ENCODE measurements around the gene AFG1L. TPM values are rescaled to one million over a fixed set of nuclear protein-coding genes. Genes with fewer than 3 reads are reported as not detected.
"Not testable (repeated sequence)": the region's sequence is repeated elsewhere in the genome, so short reads cannot be mapped to it uniquely, and the experiment has no call there.

AFG1L gene
- total RNA-seq, 1 donor from 2014 or later = 3.7 TPM

GRCh38 chr6:108355120-108355519 is 60.3 kb downstream of the AFG1L start:
- DNase-seq = no peak

DNA sequence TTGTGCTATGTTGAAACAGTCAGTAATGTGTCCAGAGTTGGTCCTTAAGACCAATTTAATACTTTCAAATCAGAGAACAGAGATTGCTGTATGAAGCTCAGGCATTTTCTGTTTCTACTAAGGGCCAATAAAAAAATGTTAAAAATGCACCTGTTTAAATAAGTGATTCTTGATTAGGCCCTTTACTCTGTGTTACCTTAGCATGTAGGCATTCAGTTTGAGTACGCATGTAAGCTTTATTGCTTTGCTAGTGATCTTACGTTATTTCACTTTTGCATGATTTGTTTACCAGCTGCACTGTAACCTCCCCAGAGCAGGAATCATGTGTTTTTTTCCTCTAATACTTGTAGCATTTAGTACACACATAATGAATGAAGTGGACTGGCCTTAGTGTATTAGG is 61.0 kb downstream of the AFG1L start:
- no peak for DNase-seq

- no peak for DNase-seq
Observed at GRCh38 chr6:108359901-108360882, 65.3 kb downstream of the AFG1L start.

DNA sequence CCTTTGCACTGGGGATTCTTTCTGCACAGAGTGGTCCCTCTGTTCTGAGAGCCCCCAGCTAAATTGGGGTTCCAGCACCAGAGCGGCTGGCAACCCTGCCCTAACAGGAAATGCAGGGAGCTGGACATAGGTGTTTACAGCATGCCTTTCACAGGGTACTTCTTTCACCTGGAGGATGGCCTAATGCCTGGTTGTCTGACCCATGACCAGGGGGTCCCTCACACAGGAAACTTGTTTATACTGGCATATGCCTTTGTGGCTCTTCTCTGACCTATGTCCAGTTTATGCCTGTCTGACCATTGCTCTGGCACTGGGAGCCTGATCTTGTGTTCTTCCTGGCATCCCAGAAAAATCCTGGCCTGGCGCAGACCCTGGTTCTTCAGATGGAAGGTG is 66.1 kb downstream of the AFG1L start:
- no peak for DNase-seq

- no peak for DNase-seq
Observed at GRCh38 chr6:108361312-108361932, 66.6 kb downstream of the AFG1L start.

GRCh38 chr6:108362455-108362854 is 67.6 kb downstream of the AFG1L start:
- no peak for DNase-seq

DNA sequence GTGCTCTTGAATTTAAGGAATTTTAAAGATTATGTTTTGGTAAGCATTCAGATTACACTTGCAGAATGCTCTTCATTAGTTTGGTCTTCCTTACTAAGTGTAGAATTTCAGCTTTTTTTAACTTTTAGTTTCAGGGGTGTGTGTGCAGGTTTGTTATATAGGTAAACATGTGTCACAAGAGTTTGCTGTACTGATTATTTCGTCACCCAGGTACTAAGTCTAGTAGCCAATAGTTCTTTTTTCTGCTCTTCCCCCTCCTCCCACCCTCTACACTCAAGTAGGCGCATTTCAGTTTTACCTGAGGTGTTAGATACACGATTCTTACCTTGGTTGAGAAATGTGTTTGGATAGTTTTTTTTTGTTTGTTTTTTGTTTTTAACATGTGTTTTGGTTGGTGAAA is 68.3 kb downstream of the AFG1L start:
- no peak for DNase-seq

- DNase-seq = no peak
Observed at GRCh38 chr6:108363889-108364313, 69.0 kb downstream of the AFG1L start.

DNA sequence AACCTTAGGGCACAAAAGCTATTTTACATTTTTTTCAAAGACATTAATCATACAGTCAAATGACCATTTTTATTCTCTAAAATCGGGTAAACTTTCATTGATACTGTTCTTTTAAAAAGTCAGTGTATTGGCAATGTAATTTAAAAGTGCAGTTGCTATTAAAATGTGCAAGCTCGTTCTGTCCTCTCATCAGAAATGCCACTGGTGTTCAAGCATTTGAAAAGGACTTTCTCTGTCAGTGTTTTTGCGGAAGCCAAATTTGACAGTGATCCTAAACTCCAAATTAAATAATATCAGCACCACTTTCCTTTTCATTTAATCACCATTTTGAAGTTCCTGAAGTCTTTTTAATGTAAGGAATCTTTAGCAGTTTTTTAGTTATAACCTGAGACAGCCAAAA is 69.6 kb downstream of the AFG1L start:
- DNase-seq = no peak

- DNase-seq = no peak
Observed at GRCh38 chr6:108365478-108365877, 70.6 kb downstream of the AFG1L start.

- DNase-seq = no peak
Observed at GRCh38 chr6:108366236-108366635, 71.4 kb downstream of the AFG1L start.

DNA sequence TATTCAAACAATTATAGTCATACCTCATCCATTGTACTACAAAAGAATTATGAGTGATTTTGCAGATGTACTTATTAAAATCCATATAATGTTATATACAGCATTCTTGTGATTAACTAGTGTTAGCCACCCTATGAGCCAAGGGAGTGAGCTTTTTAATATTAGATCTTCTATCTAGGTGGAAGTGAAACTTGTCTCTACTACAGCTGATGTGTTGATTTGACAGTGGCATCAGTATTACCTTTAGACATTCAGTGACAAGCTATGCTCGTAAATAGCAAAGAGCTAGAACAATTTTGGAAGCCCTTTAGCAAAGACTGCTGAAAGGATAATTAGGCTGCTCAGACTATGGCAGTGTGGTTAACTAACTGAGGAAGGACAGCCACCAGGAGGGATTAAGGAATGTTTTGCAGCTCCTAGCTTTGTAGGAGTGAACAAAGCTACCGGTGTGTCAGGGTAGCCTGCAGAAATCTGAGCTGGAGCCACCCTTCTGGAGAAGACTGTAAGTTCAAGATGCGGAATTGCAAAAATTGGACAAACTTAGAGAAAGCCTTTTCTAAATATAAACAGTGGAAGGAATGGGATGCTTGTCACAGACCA is 73.7 kb downstream of the AFG1L start:
- DNase-seq = no peak

GRCh38 chr6:108380876-108381275 is 86.0 kb downstream of the AFG1L start:
- no peak for DNase-seq

- no peak for DNase-seq
Observed at GRCh38 chr6:108383981-108384380, 89.1 kb downstream of the AFG1L start.

DNA sequence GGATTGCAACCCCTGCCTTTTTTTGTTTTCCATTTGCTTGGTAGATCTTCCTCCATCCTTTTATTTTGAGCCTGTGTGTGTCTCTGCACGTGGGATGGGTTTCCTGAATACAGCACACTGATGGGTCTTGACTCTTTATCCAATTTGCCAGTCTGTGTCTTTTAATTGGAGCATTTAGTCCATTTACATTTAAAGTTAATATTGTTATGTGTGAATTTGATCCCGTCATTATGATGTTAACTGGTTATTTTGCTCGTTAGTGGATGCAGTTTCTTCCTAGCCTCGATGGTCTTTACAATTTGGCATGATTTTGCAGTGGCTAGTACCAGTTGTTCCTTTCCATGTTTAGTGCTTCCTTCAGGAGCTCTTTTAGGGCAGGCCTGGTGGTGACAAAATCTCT is 94.3 kb downstream of the AFG1L start:
- not testable (repeated sequence) for DNase-seq

GRCh38 chr6:108395297-108395696 is 100.4 kb downstream of the AFG1L start:
- DNase-seq = no peak

- no peak for DNase-seq
Observed at GRCh38 chr6:108403236-108403635, 108.4 kb downstream of the AFG1L start.

DNA sequence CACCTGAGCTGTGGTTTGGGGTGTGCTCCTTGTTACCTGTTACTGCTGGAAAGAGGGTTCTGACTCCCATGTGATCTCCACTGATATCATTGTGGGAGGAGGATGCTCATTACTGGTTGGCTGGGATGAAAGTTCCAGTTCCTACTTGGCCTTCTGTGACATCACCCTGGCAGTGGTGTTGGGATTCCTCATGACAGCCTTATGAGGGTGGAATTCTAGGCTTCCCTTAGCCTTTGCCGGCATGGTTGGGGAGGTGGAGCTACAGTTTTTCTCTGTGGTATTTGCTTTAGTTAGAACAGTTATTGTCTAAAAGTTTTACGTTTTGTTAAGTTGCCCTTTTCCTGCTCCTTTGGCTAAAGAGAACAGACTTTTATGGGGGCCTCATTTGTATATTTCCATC is 112.1 kb downstream of the AFG1L start:
- no peak for DNase-seq

DNA sequence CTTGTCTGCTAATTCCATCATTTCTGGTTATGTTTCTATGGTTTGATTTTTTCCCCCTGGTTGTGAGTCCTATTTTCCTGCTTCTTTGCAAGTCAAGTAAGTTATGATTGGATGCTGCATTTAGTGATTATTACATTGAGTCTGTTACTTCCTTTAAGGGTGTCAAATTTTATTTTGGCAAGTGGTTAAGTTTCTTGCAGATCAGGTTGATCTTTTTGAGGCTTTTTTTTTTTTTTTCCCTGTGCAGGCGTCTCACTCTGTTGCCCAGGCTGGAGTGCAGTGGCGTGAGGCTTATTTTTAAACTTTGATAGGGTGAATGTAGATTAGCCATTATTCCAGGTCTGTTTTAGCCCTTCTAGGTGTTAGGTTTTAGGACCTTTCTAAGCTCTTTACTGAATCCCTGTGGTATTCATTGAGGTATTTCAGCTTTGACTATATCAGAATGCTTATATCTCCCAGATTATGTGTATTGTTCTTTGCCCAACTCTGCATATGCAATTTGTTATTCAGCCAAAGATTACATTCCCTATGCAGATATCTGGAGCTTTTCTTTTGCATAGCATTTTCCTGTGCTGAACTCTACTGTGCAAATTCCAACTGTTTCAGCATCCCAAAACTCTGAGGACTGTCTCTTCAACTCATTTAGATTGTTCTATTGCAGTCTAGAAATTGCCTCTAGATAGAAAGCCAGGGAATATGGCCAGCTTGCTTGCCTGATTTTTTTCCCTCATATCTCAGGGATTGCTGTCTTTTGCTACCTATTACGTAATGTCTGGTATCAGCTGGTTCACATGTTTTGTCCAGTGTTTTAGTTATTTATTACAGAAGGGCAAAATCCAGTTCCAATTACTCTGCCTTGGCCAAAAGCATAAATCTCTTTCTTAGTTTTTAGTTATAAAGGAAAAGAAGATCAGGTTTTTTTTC is 113.3 kb downstream of the AFG1L start:
- no peak for DNase-seq

GRCh38 chr6:108408861-108409260 is 114.0 kb downstream of the AFG1L start:
- no peak for DNase-seq

DNA sequence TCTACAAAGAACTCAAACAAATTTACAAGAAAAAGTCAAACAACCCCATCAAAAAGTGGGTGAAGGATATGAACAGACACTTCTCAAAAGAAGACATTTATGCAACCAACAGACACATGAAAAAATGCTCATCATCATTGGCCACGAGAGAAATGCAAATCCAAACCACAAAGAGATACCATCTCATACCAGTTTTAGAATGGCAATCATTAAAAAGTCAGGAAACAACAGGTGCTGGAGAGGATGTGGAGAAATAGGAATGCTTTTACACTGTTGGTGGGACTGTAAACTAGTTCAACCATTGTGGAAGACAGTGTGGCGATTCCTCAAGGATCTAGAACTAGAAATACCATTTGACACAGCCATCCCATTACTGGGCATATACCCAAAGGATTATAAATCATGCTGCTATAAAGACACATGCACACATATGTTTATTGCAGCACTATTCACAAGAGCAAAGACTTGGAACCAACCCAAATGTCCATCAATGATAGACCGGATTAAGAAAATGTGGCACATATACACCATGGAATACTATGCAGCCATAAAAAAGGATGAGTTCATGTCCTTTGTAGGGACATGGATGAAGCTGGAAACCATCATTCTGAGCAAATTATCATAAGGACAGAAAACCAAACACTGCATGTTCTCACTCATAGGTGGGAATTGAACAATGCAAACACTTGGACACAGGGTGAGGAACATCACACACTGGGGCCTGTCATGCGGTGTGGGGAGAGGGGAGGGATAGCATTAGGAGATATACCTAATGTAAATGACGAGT is 121.4 kb downstream of the AFG1L start:
- DNase-seq = not testable (repeated sequence)

DNA sequence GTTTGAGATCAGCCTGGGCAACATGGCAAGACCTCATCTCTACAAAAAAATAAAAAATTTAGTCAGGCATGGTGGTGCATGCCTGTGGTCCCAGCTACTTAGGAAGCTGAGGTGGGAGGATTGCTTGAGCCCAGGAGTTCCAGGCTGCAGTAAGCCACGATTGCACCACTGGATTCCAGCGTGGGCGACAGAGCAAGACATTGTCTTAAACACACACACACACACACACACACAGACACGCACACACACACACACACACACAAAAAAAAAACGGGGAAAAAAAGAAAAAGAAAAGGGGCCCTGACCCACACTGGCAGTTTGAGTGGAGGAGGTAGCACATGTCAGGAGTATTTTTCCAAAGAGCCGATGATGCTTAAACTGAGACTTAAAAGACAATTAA is 122.2 kb downstream of the AFG1L start:
- DNase-seq = no peak
